Lung (tissue), 12 donors: ENCODE measurements around the gene GPC5. TPM values are rescaled to one million over a fixed set of nuclear protein-coding genes. Genes with fewer than 3 reads are reported as not detected.
"Not testable (repeated sequence)": the region's sequence is repeated elsewhere in the genome, so short reads cannot be mapped to it uniquely, and the experiment has no call there.

Experiments used
- ATAC-seq: fragments of 200-7000 bp; cut with Tn5 transposase; one replicate; pipeline ENCODE4 v1.9.1; 2020; ENCODE audit warnings: moderate number of reproducible peaks; ENCODE audit not compliant: insufficient read depth, low FRiP score
- DNase-seq, 3 donors: peaks; one replicate each; pipeline ENCODE4 v3.0.0-alpha.2; 2013 to 2017
- H3K27ac ChIP-seq, 2 donors: one replicate each; pipeline ENCODE4 v1.5.1; 2013; ENCODE audit warnings: mild to moderate bottlenecking in 2 of 2, moderate library complexity in 2 of 2, control low read depth in 1 of 2, inconsistent platforms in 1 of 2, low read depth in 1 of 2, low read length in 1 of 2
- H3K27me3 ChIP-seq, 3 donors: one replicate each; pipeline ENCODE4 v1.5.1; 2013; ENCODE audit warnings: low read length in 2 of 3; ENCODE audit not compliant: control insufficient read depth in 3 of 3, insufficient read depth in 3 of 3
- H3K36me3 ChIP-seq, 4 donors: one replicate each; pipeline ENCODE4 v1.5.1; 2013; ENCODE audit warnings: low read length in 4 of 4, mild to moderate bottlenecking in 1 of 4, moderate library complexity in 1 of 4; ENCODE audit not compliant: control insufficient read depth in 4 of 4, insufficient read depth in 4 of 4
- H3K4me1 ChIP-seq, 5 donors: one replicate each; pipeline ENCODE4 v1.5.1; 2013; ENCODE audit warnings: low read length in 5 of 5, mild to moderate bottlenecking in 2 of 5, moderate library complexity in 1 of 5; ENCODE audit not compliant: control insufficient read depth in 5 of 5, insufficient read depth in 5 of 5
- H3K4me3 ChIP-seq: one replicate; pipeline ENCODE4 v1.5.1; 2013; ENCODE audit warnings: mild to moderate bottlenecking, control low read depth, moderate library complexity
- H3K9ac ChIP-seq, 2 donors: one replicate each; pipeline ENCODE4 v1.5.1; 2013; ENCODE audit warnings: low read length in 2 of 2, control low read depth in 1 of 2; ENCODE audit not compliant: insufficient read depth in 1 of 2
- H3K9me3 ChIP-seq, 4 donors: one replicate each; pipeline ENCODE4 v1.5.1; 2013; ENCODE audit warnings: low read length in 3 of 4, mild to moderate bottlenecking in 1 of 4, moderate library complexity in 1 of 4; ENCODE audit not compliant: control insufficient read depth in 4 of 4, insufficient read depth in 3 of 4
- WGBS, 2 donors: extraction: QIAGEN DNeasy Blood & Tissue Kit; methylation state at CpG; one replicate each; pipeline ENCODE4 v1.1.7; 2013; 5-methylcytosine and 5-hydroxymethylcytosine counted together
- polyA plus RNA-seq, 2 donors: library from polyadenylated mRNA; stranded (reverse); fragments of 200-250 nt; gene quantifications; one replicate each; pipeline ENCODE4 v1.2.1, GENCODE V29; 2013
- total RNA-seq, 2 donors: library from RNA; depleted of rRNA in 1 of 2; stranded (reverse); fragments of >200 nt in 1 of 2; gene quantifications; one replicate each; pipeline ENCODE4 v1.2.1, GENCODE V29; 2014 to 2021
- TF ChIP-seq, protein P1 (sequence below): IDR thresholded peaks from 2 replicates; pipeline ENCODE4 v1.5.1; 2012; ENCODE audit warnings: mild to moderate bottlenecking; ENCODE audit errors: control extremely low read depth, extremely low read depth
- donor health status: control.
- donor health status: control.
- donor health status: Bipolar disorder and iron deficiency.
- donor health status: healthy.
- donor health status: DM: yes; HTN: yes; CAD: no.

Gene GPC5
- total and polyA plus RNA-seq, 4 donors = 0.55 to 37.3 (median 4.4) TPM

DNA sequence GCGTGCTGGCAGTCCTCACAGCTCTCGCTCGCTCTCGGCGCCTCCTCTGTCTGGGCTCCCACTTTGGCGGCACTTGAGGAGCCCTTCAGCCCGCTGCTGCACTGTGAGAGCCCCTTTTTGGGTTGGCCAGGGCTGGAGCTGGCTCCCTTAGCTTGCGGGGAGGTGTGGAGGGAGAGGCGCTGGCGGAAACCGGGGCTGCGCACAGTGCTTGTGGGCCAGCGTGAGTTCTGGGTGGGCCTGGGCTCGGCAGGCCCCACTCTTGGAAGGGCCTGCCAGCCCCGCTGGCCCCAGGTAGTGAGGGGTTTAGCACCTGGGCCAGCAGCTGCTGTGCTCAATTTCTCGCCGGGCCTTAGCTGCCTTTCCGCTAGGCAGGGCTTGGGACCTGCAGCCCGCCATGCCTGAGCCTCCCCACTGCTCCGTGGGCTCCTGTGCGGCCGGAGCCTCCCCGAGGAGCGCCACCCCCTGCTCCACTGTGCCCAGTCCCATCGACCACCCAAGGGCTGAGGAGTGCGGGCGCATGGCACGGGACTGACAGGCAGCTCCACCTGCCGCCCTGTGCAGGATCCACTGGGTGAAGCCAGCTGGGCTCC is 892.4 kb downstream of the GPC5 start:
- not testable (repeated sequence) for H3K9ac ChIP-seq, H3K4me3 ChIP-seq, H3K4me1 ChIP-seq, H3K27me3 ChIP-seq, H3K9me3 ChIP-seq, DNase-seq, H3K27ac ChIP-seq, ATAC-seq, H3K36me3 ChIP-seq
- WGBS, 2 donors = 93 to 95% methylated on average over 29 of the region's 29 CpGs

DNA sequence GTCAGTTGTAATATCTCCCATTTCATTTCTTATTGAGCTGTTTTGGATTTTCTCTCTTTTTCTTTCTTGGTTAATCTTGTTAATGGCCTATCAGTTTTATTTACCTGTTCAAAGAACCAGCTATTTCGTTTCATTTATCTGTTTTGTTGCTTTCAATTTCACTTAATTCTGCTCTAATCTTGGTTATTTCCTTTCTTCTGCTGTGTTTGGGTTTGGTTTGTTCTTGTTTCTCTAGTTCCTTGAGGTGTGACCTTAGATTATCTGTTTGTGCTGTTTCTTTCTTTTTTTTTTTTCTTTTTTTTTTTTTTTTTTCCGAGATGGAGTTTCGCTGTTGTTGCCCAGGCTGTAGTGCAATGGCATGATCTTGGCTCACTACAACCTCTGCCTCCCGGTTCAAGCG is 896.1 kb downstream of the GPC5 start:
- H3K9me3 ChIP-seq, H3K4me3 ChIP-seq, H3K27ac ChIP-seq, H3K27me3 ChIP-seq, DNase-seq, ATAC-seq, H3K36me3 ChIP-seq, H3K9ac ChIP-seq, H3K4me1 ChIP-seq: not testable (repeated sequence)
- WGBS, 2 donors = 85 to 88% methylated on average over 5 of the region's 5 CpGs

GRCh38 chr13:92296154-92296671 is 897.8 kb downstream of the GPC5 start:
- H3K36me3 ChIP-seq, H3K27ac ChIP-seq, ATAC-seq, H3K27me3 ChIP-seq, H3K4me3 ChIP-seq, H3K9ac ChIP-seq, H3K4me1 ChIP-seq, DNase-seq, H3K9me3 ChIP-seq: not testable (repeated sequence)
- WGBS, 2 donors = 83 to 89% methylated on average over 3 of the region's 3 CpGs

DNA sequence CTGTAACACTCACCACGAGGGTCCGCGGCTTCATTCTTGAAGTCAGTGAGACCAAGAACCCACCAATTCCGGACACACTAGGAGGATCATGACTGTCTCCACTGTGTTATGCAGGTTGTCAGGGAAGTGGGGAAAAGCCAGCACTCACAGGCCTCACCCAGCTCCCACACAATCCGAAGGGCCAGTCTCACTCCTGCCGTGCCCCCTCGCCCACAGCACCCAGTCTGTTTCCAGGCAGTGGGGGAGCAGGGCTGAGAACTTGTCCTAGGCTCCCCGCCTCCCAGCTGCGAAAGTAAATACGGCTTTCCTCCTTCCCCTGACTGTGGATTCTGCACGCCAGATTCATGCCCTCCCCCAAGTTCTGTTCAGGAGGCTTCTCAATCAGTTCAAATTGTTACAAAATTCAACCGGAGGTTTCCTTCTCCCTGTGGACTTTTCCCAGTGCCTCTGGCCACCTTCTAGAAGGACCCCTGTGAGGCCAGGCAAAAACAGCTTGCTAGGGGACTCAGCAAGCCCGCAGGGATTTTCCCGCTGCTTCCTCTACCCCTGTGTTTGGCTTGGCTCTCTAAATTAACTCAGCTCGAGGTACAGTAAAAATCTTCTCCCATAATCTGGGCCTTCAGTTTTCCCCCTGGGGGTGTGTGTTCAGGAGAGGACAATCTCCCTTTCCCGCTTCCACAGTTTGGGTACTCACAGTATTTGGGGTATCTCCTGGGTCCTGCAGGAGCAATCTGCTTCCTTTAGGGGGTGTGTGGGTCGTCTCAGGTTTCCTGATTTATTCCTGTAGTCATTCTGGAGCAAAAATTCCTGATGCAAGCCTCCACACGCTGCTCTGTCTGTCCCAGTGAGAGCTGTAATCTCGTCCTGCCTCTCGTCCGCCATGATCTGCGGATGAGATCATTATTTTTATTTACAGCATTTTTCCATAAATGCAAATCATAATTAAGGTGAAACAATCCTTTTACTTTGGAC is 899.8 kb downstream of the GPC5 start:
- Histone ChIP-seq H3K4me1 (no peaks in the 10 kb centered on the region), H3K4me3 (no peak overlapping the region), H3K9me3 (no peaks in the 10 kb centered on the region), H3K27me3 (no peaks in the 10 kb centered on the region), H3K27ac (no peak overlapping the region), H3K9ac (no peak overlapping the region), H3K36me3 (no peaks in the 10 kb centered on the region)
- 89 to 90% methylated on average over 22 of the region's 22 CpGs for WGBS, 2 donors
- DNase-seq (no peak), ATAC-seq (no peak)
- TF ChIP-seq, protein P1, sequence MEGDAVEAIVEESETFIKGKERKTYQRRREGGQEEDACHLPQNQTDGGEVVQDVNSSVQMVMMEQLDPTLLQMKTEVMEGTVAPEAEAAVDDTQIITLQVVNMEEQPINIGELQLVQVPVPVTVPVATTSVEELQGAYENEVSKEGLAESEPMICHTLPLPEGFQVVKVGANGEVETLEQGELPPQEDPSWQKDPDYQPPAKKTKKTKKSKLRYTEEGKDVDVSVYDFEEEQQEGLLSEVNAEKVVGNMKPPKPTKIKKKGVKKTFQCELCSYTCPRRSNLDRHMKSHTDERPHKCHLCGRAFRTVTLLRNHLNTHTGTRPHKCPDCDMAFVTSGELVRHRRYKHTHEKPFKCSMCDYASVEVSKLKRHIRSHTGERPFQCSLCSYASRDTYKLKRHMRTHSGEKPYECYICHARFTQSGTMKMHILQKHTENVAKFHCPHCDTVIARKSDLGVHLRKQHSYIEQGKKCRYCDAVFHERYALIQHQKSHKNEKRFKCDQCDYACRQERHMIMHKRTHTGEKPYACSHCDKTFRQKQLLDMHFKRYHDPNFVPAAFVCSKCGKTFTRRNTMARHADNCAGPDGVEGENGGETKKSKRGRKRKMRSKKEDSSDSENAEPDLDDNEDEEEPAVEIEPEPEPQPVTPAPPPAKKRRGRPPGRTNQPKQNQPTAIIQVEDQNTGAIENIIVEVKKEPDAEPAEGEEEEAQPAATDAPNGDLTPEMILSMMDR = no peak

- TF ChIP-seq, protein P1 = no peak
- no peaks in the 10 kb centered on the region for H3K36me3 ChIP-seq
- H3K27ac ChIP-seq = no peak overlapping the region
- no peaks in the 10 kb centered on the region for H3K4me1 ChIP-seq
- no peak overlapping the region for H3K9ac ChIP-seq
- no peak for DNase-seq
- no peak overlapping the region for H3K4me3 ChIP-seq
- 92 to 95% methylated on average over 1 of the region's 1 CpG for WGBS, 2 donors
- no peak for ATAC-seq
- no peaks in the 10 kb centered on the region for H3K9me3 ChIP-seq
- no peaks in the 10 kb centered on the region for H3K27me3 ChIP-seq
These were observed 902.2 kb downstream of the GPC5 start for GRCh38 chr13:92300651-92301050.
